Measurements from ENCODE around the gene SMG5.

The SMG5 gene

GRCh38 chr1:156284757-156285156, 2.1 kb upstream of the SMG5 start:
- Histone ChIP-seq H3K4me1 (peaks cover 34 to 51% (median 48%) of the 10 kb centered on the region in 10 experiments), H3K9me3 (replicated peaks in 1 of 11) (no peaks in the 10 kb centered on the region), H3K27ac (peak overlapping the region in 10 of 11 experiments; percentile 9 to 98 (median 68); a peak in 19 of 22 replicates), H3K27me3 (no peaks in the 10 kb centered on the region), H4K20me1 (peaks cover 18 to 24% (median 21%) of the 10 kb centered on the region in 11 experiments), H3K36me3 (peaks cover 21 to 57% (median 27%) of the 10 kb centered on the region in 11 experiments), H3K4me3 (peak overlapping the region in 1 of 10 experiments; percentile 2; a peak in 1 of 20 replicates), H3K4me2 (peak overlapping the region in 10 of 11 experiments; percentile 89 to 98 (median 92); a peak in 18 of 22 replicates), H3K9ac (peak overlapping the region; percentile 13 to 97 (median 52); a peak in 14 of 22 replicates)
- TF ChIP-seq Cebpa-rat (IDR thresholded peaks at IDR 0.05): no peak; a peak in 1 of 22 replicates

GRCh38 chr1:156284112-156284511, 1.5 kb upstream of the SMG5 start, which contains the start of gene TMEM79:
Gene TMEM79 (plus strand): TSS chr1:156284325. CDS start chr1:156285227, 902 bp downstream.
- Histone ChIP-seq H3K4me3 (peak within 1 kb of the TSS; percentile 64 to 92 (median 87)), H3K27me3 (no peaks in the 10 kb centered on the region), H3K9ac (peak within 1 kb of the TSS; percentile 90 to 98 (median 97)), H3K9me3 (replicated peaks in 1 of 11) (no peaks in the 10 kb centered on the region), H3K36me3 (peaks cover 19 to 60% (median 32%) of the 10 kb centered on the region in 11 experiments), H3K27ac (peak within 1 kb of the TSS; percentile 89 to 98 (median 95); a peak in 21 of 22 replicates), H4K20me1 (peaks cover 23 to 30% (median 27%) of the 10 kb centered on the region in 11 experiments), H3K4me2 (peak within 1 kb of the TSS; percentile 89 to 98 (median 93)), H3K4me1 (peaks cover 39 to 54% (median 49%) of the 10 kb centered on the region in 10 experiments)
- no peak for TF ChIP-seq Cebpa-rat (IDR thresholded peaks at IDR 0.05)

GRCh38 chr1:156283521-156283920, 896 bp upstream of the SMG5 start:
- Histone ChIP-seq H3K27me3 (no peaks in the 10 kb centered on the region), H3K9ac (peak overlapping the region; percentile 90 to 98 (median 97)), H3K27ac (peak overlapping the region in 10 of 11 experiments; percentile 89 to 98 (median 95); a peak in 20 of 22 replicates)

GRCh38 chr1:156281693-156282478, 739 bp downstream of the SMG5 start:
- H3K9ac ChIP-seq: peak overlapping the region; percentile 90 to 98 (median 97)
- H3K4me1 ChIP-seq: peaks cover 39 to 63% (median 52%) of the 10 kb centered on the region in 10 experiments
- peaks cover 28 to 62% (median 46%) of the 10 kb centered on the region in 11 experiments for H3K36me3 ChIP-seq
- peak overlapping the region; percentile 89 to 98 (median 95) for H3K27ac ChIP-seq
- no peak for TF ChIP-seq Cebpa-rat (IDR thresholded peaks at IDR 0.05)
- peak overlapping the region; percentile 64 to 92 (median 87) for H3K4me3 ChIP-seq
- peak overlapping the region; percentile 87 to 99 (median 95) for H3K4me2 ChIP-seq
- peaks cover 40 to 52% (median 48%) of the 10 kb centered on the region in 11 experiments for H4K20me1 ChIP-seq
- H3K9me3 ChIP-seq (replicated peaks in 1 of 11): no peaks in the 10 kb centered on the region
- no peaks in the 10 kb centered on the region for H3K27me3 ChIP-seq

More at GRCh38 chr1:156283521-156283920, 896 bp upstream of the SMG5 start:
- Histone ChIP-seq H4K20me1 (peaks cover 29 to 36% (median 33%) of the 10 kb centered on the region in 11 experiments), H3K9me3 (replicated peaks in 1 of 11) (no peaks in the 10 kb centered on the region), H3K4me1 (peaks cover 39 to 57% (median 49%) of the 10 kb centered on the region in 10 experiments), H3K36me3 (peaks cover 16 to 60% (median 34%) of the 10 kb centered on the region in 11 experiments), H3K4me2 (peak overlapping the region; percentile 89 to 98 (median 93)), H3K4me3 (peak overlapping the region; percentile 64 to 92 (median 87))
- TF ChIP-seq Cebpa-rat (IDR thresholded peaks at IDR 0.05): no peak

- Histone ChIP-seq H3K36me3 (peaks cover 34 to 62% (median 50%) of the 10 kb centered on the region in 11 experiments), H3K27ac (peak overlapping the region in 10 of 11 experiments; percentile 89 to 98 (median 95); a peak in 21 of 22 replicates)
Measured at GRCh38 chr1:156281281-156281680, 1.3 kb downstream of the SMG5 start.

GRCh38 chr1:156279837-156280236, 2.8 kb downstream of the SMG5 start:
- no peak for TF ChIP-seq Cebpa-rat (IDR thresholded peaks at IDR 0.05)
- no peaks in the 10 kb centered on the region for H3K27me3 ChIP-seq
- H3K27ac ChIP-seq: no peak overlapping the region
- peaks cover 49 to 63% (median 58%) of the 10 kb centered on the region in 11 experiments for H3K36me3 ChIP-seq
- H3K9ac ChIP-seq: peak overlapping the region in 9 of 11 experiments; percentile 17 to 98 (median 97); a peak in 8 of 22 replicates
- no peaks in the 10 kb centered on the region for H3K9me3 ChIP-seq (replicated peaks in 1 of 11)
- H3K4me3 ChIP-seq: no peak overlapping the region; a peak in 1 of 20 replicates
- peaks cover 39 to 53% (median 45%) of the 10 kb centered on the region in 10 experiments for H3K4me1 ChIP-seq
- peaks cover 42 to 72% (median 67%) of the 10 kb centered on the region in 11 experiments for H4K20me1 ChIP-seq
- H3K4me2 ChIP-seq: peak overlapping the region in 10 of 11 experiments; percentile 87 to 99 (median 96); a peak in 15 of 22 replicates

More at GRCh38 chr1:156281281-156281680, 1.3 kb downstream of the SMG5 start:
- H3K4me2 ChIP-seq: peak overlapping the region; percentile 87 to 99 (median 95)
- no peak for TF ChIP-seq Cebpa-rat (IDR thresholded peaks at IDR 0.05)
- peaks cover 39 to 65% (median 54%) of the 10 kb centered on the region in 10 experiments for H3K4me1 ChIP-seq
- H4K20me1 ChIP-seq: peaks cover 42 to 58% (median 54%) of the 10 kb centered on the region in 11 experiments
- no peaks in the 10 kb centered on the region for H3K27me3 ChIP-seq
- peak overlapping the region; percentile 64 to 92 (median 87) for H3K4me3 ChIP-seq
- H3K9ac ChIP-seq: peak overlapping the region; percentile 90 to 98 (median 97); a peak in 21 of 22 replicates
- H3K9me3 ChIP-seq (replicated peaks in 1 of 11): no peaks in the 10 kb centered on the region

- no peaks in the 10 kb centered on the region for H3K27me3 ChIP-seq
- H3K9ac ChIP-seq: peak overlapping the region in 3 of 11 experiments; percentile 2 to 44 (median 5); a peak in 2 of 22 replicates
- peaks cover 77 to 91% (median 87%) of the 10 kb centered on the region in 11 experiments for H3K36me3 ChIP-seq
- peaks cover 42 to 99% (median 89%) of the 10 kb centered on the region in 11 experiments for H4K20me1 ChIP-seq
- H3K4me2 ChIP-seq: peak overlapping the region in 1 of 11 experiments; percentile 0; a peak in 1 of 22 replicates
- no peak overlapping the region; a peak in 1 of 22 replicates for H3K27ac ChIP-seq
- peak in 4 of 11 experiments; percentile 20 to 57 (median 44); a peak in 3 of 22 replicates for TF ChIP-seq Cebpa-rat (IDR thresholded peaks at IDR 0.05)
- H3K4me3 ChIP-seq: no peak overlapping the region
- peaks cover 21 to 36% (median 28%) of the 10 kb centered on the region in 10 experiments for H3K4me1 ChIP-seq
- no peaks in the 10 kb centered on the region for H3K9me3 ChIP-seq (replicated peaks in 1 of 11)
Measured at GRCh38 chr1:156276966-156277381, 5.7 kb downstream of the SMG5 start.

GRCh38 chr1:156276532-156276931, 6.1 kb downstream of the SMG5 start:
- no peak for TF ChIP-seq Cebpa-rat (IDR thresholded peaks at IDR 0.05)
- Histone ChIP-seq H3K4me1 (peaks cover 18 to 32% (median 24%) of the 10 kb centered on the region in 10 experiments), H3K27me3 (no peaks in the 10 kb centered on the region), H3K36me3 (peaks cover 82 to 96% (median 91%) of the 10 kb centered on the region in 11 experiments), H3K4me3 (no peak overlapping the region), H3K27ac (no peak overlapping the region; a peak in 1 of 22 replicates), H4K20me1 (peaks cover 42 to 99% (median 87%) of the 10 kb centered on the region in 11 experiments), H3K9ac (peak overlapping the region in 3 of 11 experiments; percentile 2 to 25 (median 5); a peak in 2 of 22 replicates), H3K4me2 (0 out of 22 replicates have a peak overlapping the region, but pooled peaks of 1 of the 11 experiments have one; percentile 0), H3K9me3 (replicated peaks in 1 of 11) (no peaks in the 10 kb centered on the region)

All from BLaER1 treated with 17β-estradiol and CSF1 and Interleukin-3, amounts not matched to agents 10 nM and 100 nM (cell line).